GM23338 (cell line): ENCODE results near the gene PTPRQ. TPM values are rescaled to one million over a fixed set of nuclear protein-coding genes. Genes with fewer than 3 reads are reported as not detected.
A peak's percentile ranks its signal among the peaks of the same experiment; 100 is the strongest.
"Not testable (repeated sequence)": the region's sequence is repeated elsewhere in the genome, so short reads cannot be mapped to it uniquely, and the experiment has no call there.

Experiments used
- ATAC-seq: fragments of 200-7000 bp; cut with Tn5 transposase; 3 replicates; pipeline ENCODE4 v1.9.1; 2020
- DNase-seq: peaks from one replicate; pipeline ENCODE4 v3.0.0-alpha.2; 2015; ENCODE audit warnings: low spot score
- H2AFZ ChIP-seq: fragments of 200-600 bp; sonication (generic); 2 replicates; pipeline ENCODE4 v1.8.0; 2016; ENCODE audit warnings: antibody characterized with exemption, mild to moderate bottlenecking, moderate library complexity
- H3F3A ChIP-seq: fragments of 200-600 bp; sonication (generic); replicated peaks from 2 replicates; pipeline ENCODE4 v1.8.0; 2017; ENCODE audit warnings: antibody characterized with exemption, mixed run types, low read depth
- H3K27ac ChIP-seq: fragments of 200-600 bp; sonication (generic); 2 replicates; pipeline ENCODE4 v1.6.1; 2016; ENCODE audit warnings: low read depth
- H3K27me3 ChIP-seq: fragments of 200-600 bp; sonication (generic); 2 replicates; pipeline ENCODE4 v1.8.0; 2016; ENCODE audit warnings: mild to moderate bottlenecking, mixed run types, moderate library complexity; ENCODE audit not compliant: insufficient read depth
- H3K36me3 ChIP-seq: fragments of 200-600 bp; sonication (generic); 2 replicates; pipeline ENCODE4 v1.8.0; 2016; ENCODE audit warnings: mild to moderate bottlenecking; ENCODE audit not compliant: insufficient read depth
- H3K4me1 ChIP-seq: fragments of 200-600 bp; sonication (generic); 2 replicates; pipeline ENCODE4 v1.8.0; 2016; ENCODE audit warnings: mild to moderate bottlenecking, moderate library complexity; ENCODE audit not compliant: insufficient read depth
- H3K4me2 ChIP-seq: fragments of 200-600 bp; sonication (generic); 2 replicates; pipeline ENCODE4 v1.7.1; 2017; ENCODE audit warnings: mixed run types
- H3K4me3 ChIP-seq: fragments of 200-600 bp; sonication (generic); 2 replicates; pipeline ENCODE4 v1.6.1; 2016; ENCODE audit warnings: mixed run types
- H3K79me2 ChIP-seq: fragments of 200-600 bp; sonication (generic); replicated peaks from 2 replicates; pipeline ENCODE4 v1.8.0; 2017; ENCODE audit warnings: mild to moderate bottlenecking; ENCODE audit not compliant: insufficient read depth
- H3K9me2 ChIP-seq: fragments of 200-600 bp; sonication (generic); 2 replicates; pipeline ENCODE4 v1.8.0; 2017; ENCODE audit not compliant: insufficient read depth
- H4K20me1 ChIP-seq: fragments of 200-600 bp; sonication (generic); replicated peaks from 2 replicates; pipeline ENCODE4 v1.8.0; 2017; ENCODE audit warnings: mild to moderate bottlenecking; ENCODE audit not compliant: insufficient read depth
- H3K27ac Mint-ChIP-seq: 2 replicates; pipeline ENCODE4 v1.8.0; 2020; ENCODE audit warnings: inconsistent platforms, mild to moderate bottlenecking, moderate library complexity, mixed read lengths
- H3K27me3 Mint-ChIP-seq: 3 replicates; pipeline ENCODE4 v1.8.0; 2022; ENCODE audit warnings: low read depth, mild to moderate bottlenecking, moderate library complexity, mixed read lengths, inconsistent platforms; ENCODE audit not compliant: insufficient read depth, poor library complexity
- H3K36me3 Mint-ChIP-seq: 3 replicates; pipeline ENCODE4 v1.8.0; 2021; ENCODE audit warnings: low read depth, mild to moderate bottlenecking, inconsistent platforms, moderate library complexity, mixed read lengths
- H3K4me1 Mint-ChIP-seq: 3 replicates; pipeline ENCODE4 v1.8.0; 2020; ENCODE audit warnings: mild to moderate bottlenecking, inconsistent platforms, mixed read lengths
- H3K4me3 Mint-ChIP-seq: 3 replicates; pipeline ENCODE4 v1.8.0; 2021; ENCODE audit warnings: moderate library complexity, mild to moderate bottlenecking, inconsistent platforms, mixed read lengths
- H3K9me3 Mint-ChIP-seq: 3 replicates; pipeline ENCODE4 v1.8.0; 2020; ENCODE audit warnings: moderate library complexity, mild to moderate bottlenecking, inconsistent platforms, mixed read lengths
- CREB1 ChIP-seq: fragments of 250-450 bp; sonication (Bioruptor Pico); IDR thresholded peaks from 2 replicates; pipeline ENCODE4 v1.5.0; 2020; ENCODE audit warnings: low read depth, mild to moderate bottlenecking, moderate library complexity
- EZH2 ChIP-seq: fragments of 200-600 bp; sonication (generic); IDR thresholded peaks from one replicate; pipeline ENCODE4 v1.8.0; 2017; ENCODE audit warnings: antibody characterized with exemption, mild to moderate bottlenecking, low read depth; ENCODE audit not compliant: unreplicated experiment
- EZH2phosphoT487 ChIP-seq: fragments of 200-600 bp; sonication (generic); IDR thresholded peaks from one replicate; pipeline ENCODE4 v1.8.1; 2018; ENCODE audit warnings: antibody characterized with exemption; ENCODE audit not compliant: unreplicated experiment
- STAT1 ChIP-seq: IDR thresholded peaks from one replicate; pipeline ENCODE4 v1.6.1; 2016; ENCODE audit warnings: antibody characterized with exemption; ENCODE audit not compliant: unreplicated experiment
- ZNF331 ChIP-seq: fragments of 250-450 bp; sonication (Bioruptor Pico); IDR thresholded peaks from 2 replicates; pipeline ENCODE4 v1.5.0; 2020; ENCODE audit warnings: low read depth, mild to moderate bottlenecking, moderate library complexity
- polyA plus RNA-seq: library from polyadenylated mRNA; unstranded; fragments of >200 nt; fragmentation: Nextera tagmentation; extraction: Ambion mirVana; gene quantifications from 2 replicates; pipeline ENCODE4 v1.2.1, GENCODE V29; 2016
- total RNA-seq: library from RNA; depleted of rRNA; stranded (reverse); fragments of >200 nt; shearing (Covaris generic); gene quantifications from 2 replicates; pipeline ENCODE4 v1.2.3, GENCODE V29; 2014
- TF ChIP-seq, protein P1 (sequence below), 2 experiments: fragments of 200-600 bp in 1 of 2; sonication (generic) in 1 of 2; conservative IDR thresholded peaks; 2 replicates each; pipeline versions ENCODE4 v1.5.1 to v1.6.1; 2016 to 2017; ENCODE audit warnings: antibody characterized with exemption in 2 of 2, low read depth in 2 of 2, mild to moderate bottlenecking in 2 of 2, moderate library complexity in 1 of 2

The PTPRQ gene
- total and polyA plus RNA-seq, 2 experiments from 2014 or later: not detected

DNA sequence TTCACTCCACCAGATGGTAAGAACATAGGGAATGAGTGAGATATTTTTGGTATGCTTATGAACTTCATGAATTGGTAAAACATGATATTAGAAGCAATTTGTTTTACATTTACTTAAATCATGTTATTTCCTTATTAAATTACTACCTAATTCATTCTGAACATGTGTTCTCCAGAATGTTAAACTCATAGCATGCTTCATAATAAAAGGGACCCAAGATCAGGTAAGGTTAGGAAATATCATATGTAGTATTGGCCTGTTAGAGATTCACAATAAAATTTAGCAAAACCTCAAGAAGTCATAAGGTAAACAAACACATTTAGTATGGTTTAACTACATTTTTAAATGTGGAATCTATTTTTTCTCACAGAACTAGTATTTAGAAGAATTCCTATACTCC lies 28.2 kb downstream of the PTPRQ start (continued):
- TF ChIP-seq EZH2 (no peak), CREB1 (no peak)

DNA sequence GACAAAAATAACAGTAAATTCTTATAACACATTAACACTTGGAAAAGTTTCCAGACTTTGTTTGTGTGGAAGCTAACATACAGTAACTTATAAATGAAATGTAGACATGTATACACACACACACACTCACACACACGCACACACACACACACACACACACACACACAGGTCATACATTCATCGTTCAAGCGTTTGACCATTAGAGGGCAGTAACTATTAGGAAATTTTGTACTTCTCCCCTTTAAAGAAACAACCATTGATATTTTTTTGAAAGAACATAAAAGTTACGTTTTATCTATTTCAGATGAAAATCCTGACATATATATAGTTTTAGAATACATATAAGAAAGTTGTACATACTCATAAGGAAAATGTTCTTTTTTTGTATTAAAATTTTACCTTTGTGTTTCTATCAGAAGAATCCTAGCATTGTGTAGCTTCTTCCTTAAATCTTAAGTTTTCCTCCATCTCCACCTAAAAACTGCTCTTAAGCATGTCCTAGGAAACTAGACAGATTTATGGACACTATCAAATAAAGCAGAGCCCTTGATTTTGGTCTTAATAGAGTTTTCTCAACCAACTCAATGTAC lies 29.0 kb downstream of the PTPRQ start:
- H3K27me3 Mint-ChIP-seq: no peaks in the 10 kb centered on the region
- 0 out of 2 replicates have a peak, but pooled peaks cover 7% of the 10 kb centered on the region for H3K4me1 ChIP-seq
- DNase-seq (peak; percentile 68), ATAC-seq (peak; percentile 48; the same call in 2 of the 3 replicates)
- no peak overlapping the region for H3K27ac Mint-ChIP-seq
- no peak overlapping the region for H3K27ac ChIP-seq
- no peaks in the 10 kb centered on the region for H4K20me1 ChIP-seq
- no peak overlapping the region for H3K4me3 Mint-ChIP-seq
- H3K4me1 Mint-ChIP-seq: no peaks in the 10 kb centered on the region
- H3K27me3 ChIP-seq: no peaks in the 10 kb centered on the region
- no peaks in the 10 kb centered on the region for H3K9me3 Mint-ChIP-seq
- H3K36me3 Mint-ChIP-seq: no peaks in the 10 kb centered on the region
- no peak overlapping the region for H3K4me3 ChIP-seq
- H2AFZ ChIP-seq: no peak overlapping the region
- no peak overlapping the region for H3K4me2 ChIP-seq
- no peaks in the 10 kb centered on the region for H3K79me2 ChIP-seq
- H3K9me2 ChIP-seq: no peaks in the 10 kb centered on the region
- no peaks in the 10 kb centered on the region for H3F3A ChIP-seq
- TF ChIP-seq EZH2: no peak
- TF ChIP-seq, protein P1, sequence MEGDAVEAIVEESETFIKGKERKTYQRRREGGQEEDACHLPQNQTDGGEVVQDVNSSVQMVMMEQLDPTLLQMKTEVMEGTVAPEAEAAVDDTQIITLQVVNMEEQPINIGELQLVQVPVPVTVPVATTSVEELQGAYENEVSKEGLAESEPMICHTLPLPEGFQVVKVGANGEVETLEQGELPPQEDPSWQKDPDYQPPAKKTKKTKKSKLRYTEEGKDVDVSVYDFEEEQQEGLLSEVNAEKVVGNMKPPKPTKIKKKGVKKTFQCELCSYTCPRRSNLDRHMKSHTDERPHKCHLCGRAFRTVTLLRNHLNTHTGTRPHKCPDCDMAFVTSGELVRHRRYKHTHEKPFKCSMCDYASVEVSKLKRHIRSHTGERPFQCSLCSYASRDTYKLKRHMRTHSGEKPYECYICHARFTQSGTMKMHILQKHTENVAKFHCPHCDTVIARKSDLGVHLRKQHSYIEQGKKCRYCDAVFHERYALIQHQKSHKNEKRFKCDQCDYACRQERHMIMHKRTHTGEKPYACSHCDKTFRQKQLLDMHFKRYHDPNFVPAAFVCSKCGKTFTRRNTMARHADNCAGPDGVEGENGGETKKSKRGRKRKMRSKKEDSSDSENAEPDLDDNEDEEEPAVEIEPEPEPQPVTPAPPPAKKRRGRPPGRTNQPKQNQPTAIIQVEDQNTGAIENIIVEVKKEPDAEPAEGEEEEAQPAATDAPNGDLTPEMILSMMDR (conservative IDR thresholded peaks at IDR 0.05; ENCODE audit: low read depth in 2 of 2): peak; percentile 63 to 79
- no peaks in the 10 kb centered on the region for H3K36me3 ChIP-seq

DNA sequence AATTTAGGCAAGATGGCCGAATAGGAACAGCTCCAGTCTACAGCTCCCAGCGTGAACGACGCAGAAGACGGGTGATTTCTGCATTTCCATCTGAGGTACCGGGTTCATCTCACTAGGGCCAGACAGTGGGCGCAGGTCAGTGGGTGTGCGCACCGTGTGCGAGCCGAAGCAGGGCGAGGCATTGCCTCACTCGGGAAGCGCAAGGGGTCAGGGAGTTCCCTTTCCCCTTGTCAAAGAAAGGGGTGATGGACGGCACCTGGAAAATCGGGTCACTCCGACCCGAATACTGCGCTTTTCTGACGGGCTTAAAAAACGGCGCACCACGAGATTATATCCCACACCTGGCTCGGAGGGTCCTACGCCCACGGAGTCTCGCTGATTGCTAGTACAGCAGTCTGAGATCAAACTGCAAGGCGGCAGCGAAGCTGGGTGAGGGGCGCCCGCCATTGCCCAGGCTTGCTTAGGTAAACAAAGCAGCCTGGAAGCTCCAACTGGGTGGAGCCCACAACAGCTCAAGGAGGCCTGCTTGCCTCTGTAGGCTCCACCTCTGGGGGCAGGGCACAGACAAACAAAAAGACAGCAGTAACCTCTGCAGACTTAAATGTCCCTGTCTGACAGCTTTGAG lies 33.6 kb downstream of the PTPRQ start:
- not testable (repeated sequence) for DNase-seq, H3K9me3 Mint-ChIP-seq, H3K27ac ChIP-seq, H3K36me3 ChIP-seq, H4K20me1 ChIP-seq, H3K9me2 ChIP-seq, H3K4me1 ChIP-seq, H3K27me3 ChIP-seq, H3K4me1 Mint-ChIP-seq, H3K27me3 Mint-ChIP-seq, H3K79me2 ChIP-seq, H3K36me3 Mint-ChIP-seq, H3K4me3 Mint-ChIP-seq, H3F3A ChIP-seq, H3K27ac Mint-ChIP-seq, ATAC-seq, H3K4me2 ChIP-seq
- H3K4me3 ChIP-seq: 0 out of 2 replicates have a peak overlapping the region, but pooled peaks have one; percentile 26
- H2AFZ ChIP-seq: peak overlapping the region; percentile 65; the same call in 1 of the 2 replicates

DNA sequence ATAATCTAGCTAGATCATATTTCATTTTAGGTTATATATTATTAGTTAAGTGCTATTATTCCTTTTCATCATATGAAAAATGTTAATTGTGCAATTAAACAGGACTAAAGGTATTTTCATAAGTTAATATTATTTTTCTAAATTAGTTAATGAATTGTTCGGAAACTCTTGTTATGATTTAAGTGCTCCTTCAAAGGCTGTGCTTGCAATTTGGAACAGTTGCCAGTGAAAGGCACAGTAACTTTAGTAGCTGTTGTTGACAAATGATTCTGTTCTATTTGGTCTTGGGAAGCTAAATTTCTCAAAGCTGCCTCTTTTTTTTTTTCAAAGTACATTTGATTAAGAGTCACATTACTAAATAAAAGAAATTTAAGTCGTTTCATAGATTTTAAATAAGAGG lies 40.7 kb downstream of the PTPRQ start:
- H3K4me3 Mint-ChIP-seq: no peak overlapping the region
- ATAC-seq: no peak
- Histone ChIP-seq H3K27ac (no peak overlapping the region), H3K36me3 (no peaks in the 10 kb centered on the region), H3K9me2 (no peaks in the 10 kb centered on the region; the same call in 1 of the 2 replicates), H3K79me2 (no peaks in the 10 kb centered on the region), H3K4me3 (no peak overlapping the region), H3K27me3 (no peaks in the 10 kb centered on the region), H2AFZ (no peak overlapping the region), H3K4me2 (no peak overlapping the region), H4K20me1 (no peaks in the 10 kb centered on the region), H3F3A (no peaks in the 10 kb centered on the region), H3K4me1 (no peaks in the 10 kb centered on the region)
- H3K27me3 Mint-ChIP-seq: no peaks in the 10 kb centered on the region
- no peaks in the 10 kb centered on the region for H3K36me3 Mint-ChIP-seq
- H3K27ac Mint-ChIP-seq: no peak overlapping the region
- H3K9me3 Mint-ChIP-seq: no peaks in the 10 kb centered on the region
- H3K4me1 Mint-ChIP-seq: no peaks in the 10 kb centered on the region; the same call in 2 of the 3 replicates
- DNase-seq: no peak
- no peak for TF ChIP-seq CREB1
- no peak for TF ChIP-seq ZNF331 (CRISPR knock-in tag)
- TF ChIP-seq EZH2phosphoT487: no peak
- no peak for TF ChIP-seq STAT1
- TF ChIP-seq, protein P1 (conservative IDR thresholded peaks at IDR 0.05; ENCODE audit: low read depth in 2 of 2): no peak
